Renal cortex interstitium (tissue), 11 donors: Measurements from ENCODE around the gene KREMEN1. TPM values are rescaled to one million over a fixed set of nuclear protein-coding genes. Genes with fewer than 3 reads are reported as not detected.
"Not testable (repeated sequence)": the region's sequence is repeated elsewhere in the genome, so short reads cannot be mapped to it uniquely, and the experiment has no call there.

Experiments used
- DNase-seq, 11 donors: peaks; one replicate each; pipeline ENCODE4 v3.0.0-alpha.2; 2013; ENCODE audit warnings: low read depth in 9 of 11, low spot score in 4 of 11; ENCODE audit errors: extremely low read depth in 1 of 11
- polyA plus RNA-seq, 3 donors: library from polyadenylated mRNA; unstranded; fragments of 120-200 nt; gene quantifications; one replicate each; pipeline ENCODE4 v1.2.1, GENCODE V29; 2013; ENCODE audit not compliant: insufficient read length in 3 of 3

KREMEN1 gene
- polyA plus RNA-seq, 3 donors = 21.7 to 23.7 (median 23.3) TPM

GRCh38 chr22:29116397-29117123, 43.7 kb downstream of the KREMEN1 start:
- DNase-seq = no peak

DNA sequence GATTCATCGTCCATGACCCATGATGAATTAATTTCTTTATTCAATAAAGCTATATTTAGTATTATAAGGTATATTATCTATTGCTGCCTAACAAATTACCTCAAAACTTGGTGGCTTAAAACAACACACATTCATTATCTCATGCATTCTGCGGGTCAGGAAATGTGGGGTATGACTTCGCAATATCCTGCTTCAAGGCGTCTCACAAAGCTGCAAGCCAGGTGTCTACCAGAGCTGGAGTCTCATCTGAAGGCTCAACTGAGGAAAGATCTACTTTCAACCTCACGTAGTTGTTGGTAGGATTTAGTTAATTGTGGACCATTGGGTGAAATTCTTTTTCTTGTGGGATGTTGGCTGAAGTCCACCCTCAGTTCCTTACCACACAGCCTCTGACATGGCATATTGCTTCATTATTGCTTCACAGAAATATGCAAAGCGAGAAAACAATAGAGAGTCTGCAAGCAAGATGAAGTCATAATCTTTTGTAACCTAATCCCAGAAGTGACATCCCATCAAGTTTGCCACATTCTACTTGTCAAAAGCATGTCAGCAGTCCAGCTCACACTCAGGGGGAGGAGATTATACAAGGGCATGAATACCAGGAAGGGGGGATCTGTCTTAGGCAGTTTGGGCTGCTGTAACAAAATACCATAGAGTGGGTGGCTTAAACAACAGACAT, 45.1 kb downstream of the KREMEN1 start:
- no peak for DNase-seq

- DNase-seq = not testable (repeated sequence)
These were observed 47.5 kb downstream of the KREMEN1 start for GRCh38 chr22:29120098-29120912.

DNA sequence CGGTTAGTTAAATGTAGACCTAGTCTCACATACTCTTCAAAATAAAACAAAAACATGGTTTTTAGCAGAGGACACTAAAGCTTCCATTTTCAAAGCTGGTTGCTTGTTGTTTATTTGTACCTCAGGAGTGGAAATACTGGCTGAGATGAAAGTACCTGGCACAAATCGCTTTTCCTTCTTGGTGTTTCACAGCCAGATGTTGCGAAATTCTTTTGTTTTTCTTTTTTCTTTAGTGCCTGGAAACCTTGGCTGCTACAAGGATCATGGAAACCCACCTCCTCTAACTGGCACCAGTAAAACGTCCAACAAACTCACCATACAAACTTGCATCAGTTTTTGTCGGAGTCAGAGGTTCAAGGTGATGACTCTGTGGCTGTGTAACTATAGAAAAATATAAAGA, 48.3 kb downstream of the KREMEN1 start:
- DNase-seq = no peak

GRCh38 chr22:29122041-29122440, 49.2 kb downstream of the KREMEN1 start:
- DNase-seq = no peak

DNA sequence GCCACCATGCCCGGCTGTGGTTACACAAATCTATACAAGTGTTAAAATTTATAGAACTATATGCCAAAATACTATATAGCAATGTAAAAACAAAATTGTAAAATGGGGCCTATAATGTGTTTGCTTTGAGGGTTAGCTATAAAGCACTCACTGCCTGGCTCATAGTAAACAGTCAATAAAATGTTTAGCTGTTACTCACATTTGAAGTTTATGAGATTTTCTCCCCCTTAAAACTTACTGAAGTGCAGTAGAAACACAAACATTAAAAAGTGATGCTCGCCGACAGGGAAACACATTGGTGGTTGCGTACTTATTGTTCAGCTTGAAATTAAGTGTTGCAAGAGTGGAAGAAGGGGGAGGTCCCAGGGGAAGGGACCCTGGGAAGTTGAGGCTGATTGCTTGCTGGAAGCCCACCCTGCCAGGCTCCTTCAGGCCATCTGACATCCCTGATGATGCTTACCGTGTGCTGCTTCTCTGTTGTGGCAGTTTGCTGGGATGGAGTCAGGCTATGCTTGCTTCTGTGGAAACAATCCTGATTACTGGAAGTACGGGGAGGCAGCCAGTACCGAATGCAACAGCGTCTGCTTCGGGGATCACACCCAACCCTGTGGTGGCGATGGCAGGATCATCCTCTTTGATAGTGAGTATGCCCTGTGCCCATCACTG, 52.1 kb downstream of the KREMEN1 start:
- no peak for DNase-seq

DNA sequence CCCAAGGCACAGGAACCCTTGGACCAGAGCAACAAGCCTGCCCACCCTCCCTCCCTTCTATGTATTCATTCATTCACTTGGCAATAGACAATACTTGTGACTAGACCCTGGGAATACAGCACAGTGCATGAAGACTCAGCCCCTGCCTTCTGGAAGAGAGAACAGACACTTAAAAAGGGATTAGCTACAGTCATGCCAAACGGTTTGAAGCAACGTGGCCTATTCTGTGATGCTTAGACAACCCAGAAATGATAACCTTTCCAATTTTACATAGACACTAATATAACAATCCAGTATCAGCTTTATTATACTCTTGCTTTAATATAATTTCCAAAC, 52.6 kb downstream of the KREMEN1 start:
- DNase-seq = no peak

- DNase-seq = no peak
These were observed 53.0 kb downstream of the KREMEN1 start for GRCh38 chr22:29125844-29126243.

DNA sequence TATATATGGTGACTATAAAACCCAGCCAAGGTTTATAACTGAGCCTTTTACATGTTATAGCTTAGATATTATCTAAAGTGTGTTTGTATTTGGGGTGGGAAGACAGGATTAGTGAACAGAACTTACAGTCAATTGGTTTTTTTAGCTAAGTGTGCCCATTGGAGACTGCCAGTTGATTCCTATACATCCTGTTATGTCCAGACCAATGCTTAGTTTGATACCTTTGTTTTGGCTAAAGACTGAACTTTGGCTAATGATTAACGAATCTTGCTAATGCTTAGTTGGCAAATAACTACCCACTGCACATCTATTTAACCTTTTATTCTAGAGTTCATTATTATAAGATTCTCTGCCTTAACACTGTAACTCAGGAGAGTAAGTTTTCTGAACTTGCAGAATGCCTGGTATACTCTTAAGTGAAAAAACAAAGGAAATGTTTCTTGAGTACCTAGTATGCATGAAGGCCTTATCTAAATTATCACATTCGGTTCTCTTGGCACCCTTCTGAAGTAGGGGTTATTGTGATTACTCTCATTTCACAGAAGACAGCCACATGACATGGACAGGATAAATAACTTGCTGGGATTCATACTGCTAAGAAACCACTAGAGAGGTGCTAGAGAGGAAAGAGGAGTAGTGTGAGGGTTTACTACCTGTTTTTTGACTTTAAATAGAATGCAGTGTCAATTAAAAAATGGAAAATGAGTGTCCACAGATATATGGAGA, 54.0 kb downstream of the KREMEN1 start:
- DNase-seq = no peak

DNA sequence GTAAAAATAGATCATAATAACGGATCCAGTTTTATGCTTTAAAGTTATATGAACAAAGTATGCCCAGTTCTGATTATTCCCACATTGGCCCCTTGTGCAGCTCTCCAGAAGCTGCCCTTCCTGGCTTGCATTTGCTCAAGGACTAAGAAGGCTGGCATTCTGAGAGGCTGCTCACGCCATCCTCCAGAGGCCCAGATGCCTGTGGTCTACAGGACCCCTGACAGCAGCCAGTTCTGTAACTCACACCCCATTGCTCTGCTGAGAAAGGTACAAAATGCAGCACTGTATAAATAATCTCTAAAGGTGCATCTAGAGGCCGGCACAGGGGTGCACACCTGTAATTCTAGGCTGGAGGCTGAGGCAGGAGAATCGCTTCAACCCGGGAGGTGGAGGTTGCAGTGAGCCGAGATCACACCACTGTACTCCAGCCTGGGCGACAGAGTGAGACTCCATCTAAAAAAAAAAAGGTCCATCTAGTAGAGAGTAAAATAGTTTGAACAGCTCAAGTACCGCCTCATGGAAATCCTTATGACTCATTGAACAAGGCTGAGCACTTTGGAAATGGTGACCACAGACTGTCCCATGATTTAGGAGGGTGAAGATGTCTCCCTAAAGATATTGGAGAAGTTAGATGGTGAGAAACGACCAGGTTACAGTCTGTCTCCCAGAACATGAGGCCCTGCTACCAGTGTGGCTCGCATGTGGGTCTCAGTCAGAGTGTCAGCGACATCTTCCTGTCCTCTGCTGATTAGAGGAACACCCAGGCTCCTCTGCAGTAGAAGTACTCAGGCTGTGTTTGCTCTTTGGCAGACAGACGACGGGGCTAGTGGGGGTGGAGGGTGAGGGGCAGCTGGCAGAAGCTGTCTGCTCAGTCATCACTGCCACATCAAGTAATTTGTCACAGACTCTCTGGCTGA, 56.3 kb downstream of the KREMEN1 start:
- no peak for DNase-seq

DNA sequence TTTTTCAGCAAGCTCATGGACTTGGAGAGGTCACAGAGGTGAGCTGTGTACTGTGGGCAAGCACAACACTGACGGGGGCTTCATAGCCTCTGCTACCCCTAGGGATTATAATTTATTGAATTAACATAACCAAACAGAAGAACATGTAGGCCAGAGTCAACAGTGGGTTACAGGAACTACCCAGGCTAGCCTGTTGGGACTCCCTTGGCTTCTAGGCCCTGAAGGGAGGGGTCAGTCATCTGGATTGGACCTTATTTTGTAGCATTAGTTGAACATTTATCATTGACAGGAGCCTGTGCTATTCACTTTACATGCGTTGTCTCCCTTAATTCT, 56.9 kb downstream of the KREMEN1 start:
- DNase-seq = no peak

DNA sequence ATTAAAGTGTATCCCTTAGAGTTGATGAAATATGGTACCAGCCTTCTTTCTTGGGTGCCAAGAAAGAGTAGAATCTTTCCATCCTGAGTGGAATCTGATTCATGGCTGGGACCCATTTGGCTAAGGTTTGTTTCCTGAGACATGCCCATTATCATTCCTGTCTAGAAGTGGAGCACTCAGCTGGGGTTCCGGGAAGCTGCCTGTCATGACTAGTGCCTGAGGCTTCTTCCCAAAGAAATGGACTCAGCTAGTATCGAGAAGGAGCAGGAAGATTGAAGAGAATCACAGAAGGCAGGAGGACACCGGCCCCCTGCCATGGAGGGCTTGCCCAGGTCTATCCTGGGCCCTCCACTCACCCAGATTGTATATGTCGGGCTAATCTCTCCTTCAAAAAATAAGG, 57.6 kb downstream of the KREMEN1 start:
- DNase-seq = no peak

- DNase-seq = no peak
These were observed 60.8 kb downstream of the KREMEN1 start for GRCh38 chr22:29133603-29134133.

- DNase-seq = no peak
These were observed 61.6 kb downstream of the KREMEN1 start for GRCh38 chr22:29134448-29134847.

GRCh38 chr22:29136782-29137700, 64.2 kb downstream of the KREMEN1 start:
- DNase-seq = no peak

DNA sequence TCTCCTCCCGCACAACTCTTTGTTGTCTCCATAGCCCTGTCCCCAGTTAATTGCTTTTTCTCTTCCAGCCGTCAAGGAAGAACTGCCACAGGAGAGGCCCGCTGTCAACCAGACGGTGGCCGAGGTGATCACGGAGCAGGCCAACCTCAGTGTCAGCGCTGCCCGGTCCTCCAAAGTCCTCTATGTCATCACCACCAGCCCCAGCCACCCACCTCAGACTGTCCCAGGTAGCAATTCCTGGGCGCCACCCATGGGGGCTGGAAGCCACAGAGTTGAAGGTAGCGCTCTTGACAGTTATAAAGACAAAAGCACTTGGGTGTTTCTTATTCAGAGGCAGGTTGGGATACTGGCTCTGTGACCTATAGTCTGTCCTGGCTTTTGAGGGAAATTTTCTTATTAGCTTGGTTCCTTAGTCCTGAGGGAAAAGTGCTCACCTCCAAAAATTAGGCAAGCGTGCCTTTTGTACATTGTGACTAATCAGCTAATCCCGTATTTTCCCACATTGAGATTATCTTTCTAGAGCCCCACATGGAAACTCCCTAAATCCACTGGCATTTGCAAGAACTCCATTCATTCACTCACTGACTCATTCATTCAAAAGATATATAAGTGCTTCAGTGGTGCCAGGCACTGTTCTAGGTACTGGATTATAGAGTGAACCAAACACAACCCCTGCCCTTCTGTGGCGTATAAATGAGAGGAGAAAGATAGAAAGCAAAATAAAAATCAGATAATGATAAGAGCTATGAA, 65.9 kb downstream of the KREMEN1 start:
- DNase-seq = no peak
